MM.1S (cell line): Measurements from ENCODE around the gene PAQR7.

ENCODE experiments used
- CTCF ChIP-seq: fragments of 300-600 bp; sonication (generic); IDR thresholded peaks from 2 replicates; pipeline ENCODE4 v1.5.1; 2016; ENCODE audit warnings: antibody characterized with exemption, low read length, mixed read lengths
- EZH2 ChIP-seq: fragments of 300-600 bp; sonication (generic); optimal IDR thresholded peaks from 2 replicates; pipeline ENCODE3; 2017; ENCODE audit warnings: low read depth, mild to moderate bottlenecking, antibody characterized with exemption, low read length, mixed read lengths

GRCh38 chr1:25874209-25874608 lies 1.3 kb downstream of the PAQR7 start:
- TF ChIP-seq CTCF (no peak), EZH2 (no peak)
